CD4-positive, alpha-beta T cell treated with Interleukin-15 for 1 hour (primary cell): ENCODE results near the gene VIPR2.

ENCODE experiments used
- DNase-seq: peaks from one replicate; pipeline ENCODE4 v3.0.0-alpha.2; 2020

The VIPR2 gene

GRCh38 chr7:159156436-159157245 is 12.0 kb upstream of the VIPR2 start:
- DNase-seq: no peak

DNA sequence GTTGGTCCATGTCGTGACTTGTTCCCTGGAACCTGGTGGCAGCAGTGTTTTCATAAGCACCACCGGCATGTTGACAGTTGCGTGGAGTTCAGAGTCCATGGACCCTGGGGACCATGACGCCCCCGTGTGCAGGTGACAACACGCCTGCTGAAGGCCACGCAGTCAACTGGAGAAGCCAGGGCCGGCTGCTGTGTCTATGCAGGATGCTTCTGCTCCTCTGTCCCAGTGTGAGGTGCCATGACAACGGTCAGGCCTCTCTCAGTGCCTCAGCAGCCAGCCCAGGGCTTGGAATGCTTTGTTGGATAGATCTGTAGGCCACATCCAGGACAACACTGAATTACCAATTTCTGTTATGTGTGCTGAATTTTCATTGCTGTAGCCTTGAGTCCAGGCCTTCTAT is 10.7 kb upstream of the VIPR2 start:
- no peak for DNase-seq

DNA sequence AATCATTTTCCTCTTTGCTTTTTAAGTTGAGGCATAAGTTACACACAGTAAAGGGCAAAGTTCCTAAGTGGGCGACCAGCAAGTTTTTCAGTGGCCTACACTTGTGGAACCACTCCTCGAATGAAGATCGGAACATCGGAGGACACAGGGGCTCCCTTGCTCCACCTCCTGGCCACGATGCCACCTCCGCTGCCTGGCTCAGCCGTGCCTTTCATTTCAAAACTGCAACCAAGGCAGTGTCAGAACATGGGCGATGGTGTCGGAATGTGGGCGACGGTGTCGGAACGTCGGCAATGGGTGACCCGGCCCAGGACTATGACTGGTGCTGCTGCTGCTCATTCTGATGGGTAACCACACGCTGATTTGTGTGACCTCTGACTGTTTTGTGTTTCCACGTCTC is 9.6 kb upstream of the VIPR2 start:
- no peak for DNase-seq

- no peak for DNase-seq
These were observed 8.8 kb upstream of the VIPR2 start for GRCh38 chr7:159153511-159153910.

- no peak for DNase-seq
These were observed 8.1 kb upstream of the VIPR2 start for GRCh38 chr7:159152816-159153215.

- no peak for DNase-seq
These were observed 6.6 kb upstream of the VIPR2 start for GRCh38 chr7:159151231-159151630.

GRCh38 chr7:159149488-159149887 is 4.8 kb upstream of the VIPR2 start:
- DNase-seq: no peak

DNA sequence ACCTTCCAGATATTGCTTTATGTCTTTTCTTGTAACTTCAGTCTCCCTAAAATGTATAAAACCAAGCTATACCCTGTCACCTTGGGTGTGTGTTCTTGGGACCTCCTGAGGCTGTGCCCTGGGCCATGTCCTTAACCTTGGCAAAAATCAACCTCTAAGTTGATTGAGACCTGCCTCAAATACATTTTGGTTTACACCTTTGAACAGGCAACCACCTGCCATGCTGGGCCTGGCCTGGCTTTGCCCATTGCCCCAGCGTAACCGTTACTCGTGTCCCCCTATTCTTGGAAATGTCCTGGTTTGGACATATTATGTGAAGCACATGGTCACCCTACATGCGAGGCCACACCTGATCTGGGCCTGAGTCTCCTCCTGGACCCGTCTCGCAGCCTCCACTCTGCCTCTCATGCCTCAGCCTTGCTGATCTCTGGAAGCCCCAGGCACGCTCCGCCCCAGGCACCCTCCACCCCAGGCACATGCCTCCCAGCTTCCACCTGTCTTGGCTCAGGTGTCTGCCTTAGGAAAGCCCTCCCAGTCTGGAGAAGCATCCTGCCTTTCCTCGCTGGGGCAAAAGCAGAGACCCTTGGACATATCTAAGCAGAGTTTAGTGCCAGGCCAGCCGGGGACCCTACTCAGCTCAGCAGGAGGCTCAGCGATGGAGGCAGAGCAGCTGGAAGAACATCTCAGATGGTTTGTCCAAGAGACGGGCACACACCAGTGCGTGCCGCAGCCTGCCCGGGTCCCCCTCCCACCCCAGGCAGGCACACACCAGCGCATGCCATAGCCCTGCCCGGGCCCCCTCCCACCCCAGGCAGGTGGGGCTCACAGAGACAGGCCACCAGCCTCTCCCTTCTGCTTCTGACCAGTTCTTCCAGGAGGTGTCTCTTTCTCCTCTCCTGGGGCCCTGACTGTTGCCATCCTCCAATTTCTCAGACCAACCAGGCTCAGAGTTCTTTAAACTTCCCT is 4.0 kb upstream of the VIPR2 start:
- no peak for DNase-seq

GRCh38 chr7:159147687-159148086 is 3.0 kb upstream of the VIPR2 start:
- DNase-seq: no peak

GRCh38 chr7:159147246-159147645 is 2.6 kb upstream of the VIPR2 start:
- DNase-seq: no peak

DNA sequence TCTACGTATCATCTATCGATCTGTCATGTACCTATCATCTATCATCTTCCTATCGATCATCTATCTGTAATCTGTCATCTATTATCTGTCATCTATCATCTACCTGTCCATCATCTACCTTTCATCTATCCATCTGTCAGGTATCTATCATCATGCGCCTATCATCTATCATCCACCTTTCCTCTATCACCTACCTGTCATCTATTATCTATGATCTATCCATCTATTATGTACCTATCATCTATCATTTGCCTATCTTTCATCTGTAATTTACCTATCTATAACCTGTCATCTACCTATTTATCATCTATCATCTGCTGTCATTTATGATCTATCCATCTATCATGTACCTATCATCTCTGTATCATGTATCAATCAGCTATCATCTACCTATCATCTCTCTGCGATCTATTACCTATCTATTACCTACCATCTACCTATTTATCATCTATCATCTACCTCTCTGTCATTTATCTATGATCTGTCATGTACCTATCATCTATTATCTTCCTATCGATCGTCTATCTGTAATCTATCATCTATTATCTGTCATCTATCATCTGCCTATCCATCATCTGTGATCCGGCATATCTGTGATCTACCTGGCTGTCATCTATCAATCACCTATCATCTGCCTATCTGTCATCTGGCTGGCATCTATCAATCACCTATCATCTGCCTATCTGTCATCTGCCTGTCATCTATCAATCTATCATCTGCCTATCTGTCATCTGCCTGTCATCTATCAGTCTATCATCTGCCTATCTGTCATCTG is 1.6 kb upstream of the VIPR2 start:
- no peak for DNase-seq

DNA sequence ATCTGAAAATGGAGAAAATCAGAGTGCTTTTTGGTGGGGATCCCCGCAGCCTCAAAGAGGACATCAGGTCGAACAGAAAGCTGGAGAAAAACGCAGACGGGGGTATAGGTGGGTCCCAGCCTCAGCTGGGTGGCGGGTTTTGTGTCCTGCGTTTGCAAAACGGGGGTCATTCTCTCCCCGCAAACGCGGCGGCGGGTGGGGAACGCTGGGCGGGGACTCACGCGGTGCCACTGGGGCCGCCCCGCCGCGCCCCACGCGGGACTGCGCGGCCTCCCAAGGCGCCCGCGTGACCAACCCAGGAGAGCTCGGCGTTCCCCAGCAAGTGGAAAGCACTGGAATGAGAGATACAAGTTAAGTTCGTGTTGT is 806 bp upstream of the VIPR2 start:
- DNase-seq: no peak

DNA sequence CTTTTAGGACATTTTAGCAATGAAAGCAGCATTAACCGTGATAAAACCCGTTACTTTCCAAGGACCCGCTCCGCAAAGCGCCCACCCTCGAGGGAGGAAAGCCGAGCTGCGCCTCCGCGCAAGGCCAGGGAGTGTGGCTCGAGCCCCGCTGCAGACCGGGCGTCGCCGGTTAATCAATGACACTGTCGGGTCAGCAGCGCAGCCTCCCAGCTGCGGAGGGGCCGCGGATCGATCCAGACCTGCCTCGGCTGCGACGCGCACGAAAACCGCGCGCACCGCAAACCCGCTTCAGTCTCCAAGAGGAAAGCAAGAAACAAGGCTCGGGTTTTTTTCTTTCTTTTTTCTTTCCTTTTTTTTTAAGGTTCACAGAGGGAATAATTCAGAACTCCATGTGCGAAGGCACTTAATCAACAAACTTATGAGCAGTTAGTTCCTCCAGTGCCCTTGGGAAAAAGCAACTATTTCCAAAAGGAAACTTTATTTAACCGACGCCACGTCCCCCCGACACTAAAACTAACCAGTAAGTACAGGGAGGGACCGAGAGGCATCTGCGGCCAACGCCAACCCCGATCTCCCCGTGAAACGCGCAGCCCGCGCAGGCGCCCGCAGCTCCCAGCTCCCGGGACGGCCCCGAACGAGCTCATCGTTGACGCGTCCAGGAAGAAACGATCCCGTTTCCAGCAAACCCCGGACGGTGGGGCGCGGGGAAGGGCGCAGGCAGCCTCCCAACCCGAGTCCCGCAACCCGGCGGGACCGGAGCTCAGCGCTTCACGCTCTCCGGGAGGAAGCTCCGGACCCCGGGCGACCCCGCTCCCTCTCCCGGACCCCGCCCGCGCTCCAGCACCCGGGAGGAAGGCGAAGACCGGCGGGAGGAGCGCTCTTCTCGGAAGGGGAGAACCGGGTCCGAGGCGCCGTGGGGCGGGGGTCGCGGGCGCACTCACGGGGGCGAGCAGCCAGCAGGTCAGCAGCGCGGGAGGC is 598 bp downstream of the VIPR2 start:
- DNase-seq: no peak

- no peak for DNase-seq
These were observed 1.9 kb downstream of the VIPR2 start for GRCh38 chr7:159142730-159143129.

DNA sequence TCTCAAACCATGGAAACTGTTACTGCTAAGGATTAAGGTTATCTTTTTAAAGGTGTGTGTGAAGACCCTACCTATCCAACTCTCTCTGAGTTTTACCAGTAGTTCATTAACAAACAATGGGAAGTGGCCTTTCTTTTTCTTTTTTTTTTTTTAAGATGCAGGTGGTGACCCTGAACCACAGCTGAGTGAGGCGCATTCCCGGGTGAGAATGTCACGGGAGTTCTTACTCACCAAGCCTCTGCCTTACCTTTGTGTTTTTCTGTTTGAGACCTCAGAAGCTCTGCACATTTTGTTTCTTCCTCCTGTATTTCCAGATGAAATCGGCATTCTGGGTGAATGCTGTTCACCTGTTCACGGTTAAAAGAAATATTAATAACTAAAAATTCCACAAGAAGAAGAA is 2.5 kb downstream of the VIPR2 start:
- no peak for DNase-seq

DNA sequence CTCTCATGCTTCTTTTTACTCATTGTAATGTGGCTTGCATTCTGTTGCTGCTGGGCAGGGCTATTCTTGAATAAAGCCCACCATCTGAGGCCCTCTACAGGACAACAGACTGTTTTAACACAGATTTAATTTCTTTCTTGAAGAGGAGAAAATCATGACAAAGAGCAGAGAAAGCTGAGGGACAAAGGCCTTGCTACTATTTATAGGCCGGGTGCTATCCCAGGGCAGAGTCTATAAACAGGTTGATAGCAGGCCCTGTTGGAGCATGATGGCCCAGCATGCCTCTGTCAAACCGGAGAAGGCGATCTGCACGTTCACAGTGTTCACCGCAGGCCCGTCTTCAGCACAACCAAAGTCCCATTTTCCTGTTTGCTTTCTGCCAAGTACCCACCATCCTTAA is 3.0 kb downstream of the VIPR2 start:
- no peak for DNase-seq

- no peak for DNase-seq
These were observed 3.5 kb downstream of the VIPR2 start for GRCh38 chr7:159141167-159141566.

- DNase-seq: no peak
These were observed 4.3 kb downstream of the VIPR2 start for GRCh38 chr7:159140170-159140910.

DNA sequence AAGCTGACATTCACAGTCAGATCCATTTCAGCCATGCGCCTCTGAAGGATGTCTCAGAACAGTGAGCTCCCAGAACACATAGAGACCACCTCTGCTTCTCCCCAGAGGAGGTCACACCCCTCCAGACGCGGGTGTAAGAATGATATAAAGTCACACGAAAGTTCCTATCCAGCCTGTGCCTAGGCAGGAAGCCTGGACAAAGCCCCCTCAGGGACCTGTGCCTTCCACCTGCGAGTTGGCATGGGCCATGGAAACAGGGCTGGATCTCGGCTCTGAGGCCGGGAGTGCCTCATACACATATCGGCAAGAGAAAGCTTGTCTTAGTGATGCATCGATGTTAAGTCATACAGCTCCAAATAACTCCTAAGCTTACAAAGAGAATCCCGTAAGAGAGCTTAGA is 5.0 kb downstream of the VIPR2 start:
- DNase-seq: no peak

DNA sequence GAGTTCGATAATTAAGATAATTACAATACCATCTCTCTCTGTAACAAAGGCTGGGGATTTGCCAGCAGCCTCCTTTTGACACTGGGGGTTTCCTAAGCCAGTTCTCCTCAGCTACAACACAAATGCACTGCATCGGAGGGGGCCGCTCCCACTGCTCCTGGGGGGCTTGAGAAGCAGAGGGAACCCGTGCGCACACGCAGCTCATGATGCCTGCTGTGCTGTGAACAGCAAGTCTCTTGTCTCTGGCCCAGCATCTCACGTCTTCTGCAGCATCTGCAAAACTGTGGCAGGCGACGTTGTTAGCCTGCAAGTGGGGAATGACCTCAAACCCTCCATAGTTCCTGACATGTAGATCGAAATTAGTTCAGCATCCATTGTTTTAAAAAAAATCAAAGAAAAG is 5.5 kb downstream of the VIPR2 start:
- no peak for DNase-seq

DNA sequence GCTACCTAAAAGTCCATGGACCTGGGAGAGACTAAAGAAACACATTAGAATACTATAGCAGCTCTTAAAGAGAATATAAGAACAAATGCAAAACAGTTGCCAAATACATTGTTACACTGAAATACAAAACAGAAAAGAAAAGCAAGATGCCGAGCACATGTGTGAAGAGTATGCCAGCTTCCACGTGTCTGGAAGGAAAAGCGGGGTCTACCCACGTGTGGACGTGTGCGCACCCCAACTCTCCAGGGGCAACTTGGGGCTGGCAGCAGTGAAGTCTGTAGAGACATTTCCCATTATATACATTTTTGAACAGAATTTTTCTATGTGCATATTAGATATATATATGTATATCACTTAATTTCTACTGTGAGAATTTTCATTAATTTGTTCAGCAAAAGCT is 6.2 kb downstream of the VIPR2 start:
- no peak for DNase-seq
